ENCODE data around the gene CRTC1.
A peak's percentile ranks its signal among the peaks of the same experiment; 100 is the strongest.

- TF ChIP-seq GATA3 (IDR thresholded peaks at IDR 0.05; ENCODE audit: low read depth, low read length) (no peak), GATA2 (IDR thresholded peaks at IDR 0.05; ENCODE audit: low read depth, low read length) (peak; percentile 94)
Measured at GRCh38 chr19:18742838-18743783, 59.6 kb downstream of the CRTC1 start.
